Occipital lobe (tissue), 2 donors: Measurements from ENCODE around the gene SND1. TPM values are rescaled to one million over a fixed set of nuclear protein-coding genes. Genes with fewer than 3 reads are reported as not detected.

Experiments
- DNase-seq: peaks from one replicate; lab custom pipeline; 2025; lab: John Stamatoyannopoulos, UW
- total RNA-seq: library from RNA; depleted of rRNA; stranded (reverse); fragments of >200 nt; gene quantifications from one replicate; pipeline ENCODE4 v1.2.3, GENCODE V29; 2014

Gene SND1
- total RNA-seq, 1 donor from 2014 or later = 65.8 TPM

DNA sequence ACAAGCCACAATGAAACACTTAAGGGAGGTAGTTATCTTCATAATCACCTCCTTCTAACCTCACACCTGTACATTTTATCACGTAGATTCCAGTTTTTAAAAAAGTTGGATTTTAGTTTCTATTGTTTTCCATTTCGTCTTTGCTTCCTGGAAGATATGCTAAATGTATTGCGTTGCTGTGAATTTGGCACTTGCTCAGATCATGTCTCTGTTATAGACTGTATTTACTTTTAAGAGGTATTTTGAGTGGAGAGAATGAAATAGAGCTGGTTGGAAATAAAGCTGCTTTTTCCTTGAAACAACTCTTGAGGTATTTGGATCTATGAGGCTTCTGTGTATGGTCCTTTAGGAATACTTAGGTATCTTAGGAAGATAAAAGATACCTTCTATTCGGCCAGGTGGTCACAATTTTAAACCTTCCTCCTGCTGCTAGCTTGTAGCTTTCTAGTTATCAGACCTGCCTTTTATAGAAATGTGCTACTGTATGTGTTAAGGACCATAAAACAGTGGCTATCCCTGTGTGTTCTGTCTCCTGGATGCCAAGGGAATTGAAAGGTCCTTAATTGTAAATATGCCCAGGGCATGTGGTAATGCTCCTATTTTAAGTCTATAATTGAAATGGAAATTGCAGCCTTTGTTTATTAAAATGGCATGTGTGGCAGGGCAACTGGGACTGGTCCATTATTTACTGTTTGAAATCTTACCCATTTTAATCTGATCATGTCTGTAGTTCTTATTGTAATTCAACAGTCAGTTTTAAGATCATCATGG is 147.7 kb downstream of the SND1 start:
- no peak for DNase-seq

DNA sequence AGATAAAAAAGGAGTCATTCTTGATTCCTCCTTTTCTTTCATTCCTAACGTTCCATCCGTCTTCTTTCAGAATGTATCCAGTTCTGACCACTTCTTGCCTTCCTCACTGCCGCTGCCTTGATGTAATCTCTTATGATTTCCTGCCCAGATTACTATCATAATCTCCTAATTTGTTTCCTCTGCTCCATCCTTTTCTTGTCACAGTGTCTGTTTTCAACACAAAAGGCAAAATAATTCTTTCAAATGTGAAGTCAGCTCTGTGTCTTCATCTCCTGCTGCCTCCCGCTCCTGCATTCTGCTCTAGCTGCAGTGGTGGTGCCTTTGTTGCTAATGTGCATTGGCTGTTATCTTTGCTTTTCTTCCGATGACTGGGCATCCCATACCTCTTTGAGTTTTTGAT is 150.9 kb downstream of the SND1 start:
- DNase-seq = no peak

DNA sequence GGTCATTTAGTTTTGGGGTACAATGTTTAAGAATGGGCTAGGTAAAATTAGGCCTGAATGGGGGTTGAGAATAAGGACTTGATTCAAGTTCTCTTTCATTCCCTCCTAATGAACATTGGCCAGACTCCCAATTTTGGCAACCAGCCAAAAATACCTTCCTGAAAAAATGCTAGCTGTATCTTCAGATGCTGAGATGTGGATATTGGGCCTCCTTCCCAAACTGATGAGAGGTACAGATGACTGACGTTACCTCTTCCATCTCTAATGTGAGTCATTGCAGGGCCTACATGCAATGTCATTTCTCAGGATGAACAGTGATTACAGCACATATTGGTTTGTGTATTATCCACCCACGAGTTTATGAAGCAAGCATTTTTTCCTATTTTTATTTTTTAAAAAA is 151.6 kb downstream of the SND1 start:
- DNase-seq = no peak

DNA sequence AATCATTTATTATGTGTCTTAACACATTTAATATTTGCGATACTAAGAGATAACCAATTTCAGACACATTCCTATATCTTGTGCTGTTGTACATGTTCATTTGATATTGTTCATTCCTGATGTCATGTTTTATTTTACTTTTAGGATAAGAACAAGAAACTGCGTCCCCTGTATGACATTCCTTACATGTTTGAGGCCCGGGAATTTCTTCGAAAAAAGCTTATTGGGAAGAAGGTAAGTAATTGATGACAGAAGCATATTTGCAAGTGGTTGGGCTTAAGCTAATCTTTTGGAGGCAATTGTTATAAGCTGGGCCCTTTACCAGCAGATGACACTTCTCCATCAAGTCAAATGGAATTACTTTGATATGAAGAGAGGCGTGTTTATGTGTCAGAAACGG is 155.3 kb downstream of the SND1 start:
- no peak for DNase-seq

DNA sequence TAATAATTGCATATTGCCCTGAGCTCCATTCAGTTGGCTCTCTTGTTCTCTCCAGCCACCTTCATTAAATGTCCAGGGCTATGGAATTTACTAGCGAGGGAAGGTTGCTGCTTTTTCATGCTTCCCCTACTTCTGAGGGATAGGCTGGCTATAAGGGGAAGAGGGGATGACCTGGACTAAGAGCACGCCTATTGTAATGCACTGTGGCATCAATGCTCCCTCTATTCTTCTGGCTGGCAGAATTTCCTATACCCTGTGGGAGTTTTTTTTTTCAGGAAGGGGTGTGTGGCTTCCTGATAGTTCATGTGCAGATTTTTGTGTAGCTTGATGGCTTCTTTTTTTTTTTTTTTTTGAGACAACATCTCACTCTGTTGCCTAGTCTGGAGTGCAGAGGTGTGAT is 155.8 kb downstream of the SND1 start:
- no peak for DNase-seq

DNA sequence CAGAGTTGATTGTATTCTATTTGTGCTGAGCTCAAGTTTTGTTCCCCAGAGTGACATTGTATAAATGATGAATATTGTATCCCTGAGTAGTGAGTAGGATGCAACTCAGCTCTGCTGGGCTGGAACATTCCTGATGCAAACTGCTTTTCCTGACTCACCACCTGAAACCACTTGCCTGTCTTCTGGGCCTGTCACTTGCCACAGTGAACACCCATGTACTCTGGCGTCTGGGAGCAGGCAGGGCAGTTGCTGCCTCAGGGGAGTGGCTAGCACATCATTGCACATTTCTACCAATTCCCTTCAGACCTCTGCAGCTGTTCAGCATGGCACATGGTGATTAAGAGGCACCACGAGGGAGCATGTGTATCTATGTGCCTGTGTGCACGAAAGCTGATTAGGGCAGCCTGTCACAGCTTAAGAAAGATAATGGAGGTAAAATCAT is 157.3 kb downstream of the SND1 start:
- peak; percentile 44 for DNase-seq

DNA sequence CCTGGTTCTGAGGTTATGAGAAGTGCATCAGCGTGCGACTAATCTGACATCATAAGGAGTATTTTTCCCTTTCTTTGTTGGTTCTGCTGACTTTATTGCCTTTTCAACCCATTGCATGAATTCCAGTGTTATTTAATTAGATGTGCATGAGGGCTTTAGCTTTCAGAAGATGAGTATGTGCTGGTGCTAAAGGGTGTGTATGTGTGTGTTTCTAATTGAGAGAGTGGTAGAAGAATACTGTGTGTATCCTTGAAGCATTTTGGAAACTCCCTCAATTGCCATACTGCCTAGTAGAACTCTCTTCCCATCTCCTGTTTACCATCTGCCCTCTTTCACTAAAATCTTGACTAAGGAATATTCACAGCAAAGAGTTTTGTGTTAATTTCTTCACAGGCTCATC is 158.1 kb downstream of the SND1 start:
- no peak for DNase-seq

DNA sequence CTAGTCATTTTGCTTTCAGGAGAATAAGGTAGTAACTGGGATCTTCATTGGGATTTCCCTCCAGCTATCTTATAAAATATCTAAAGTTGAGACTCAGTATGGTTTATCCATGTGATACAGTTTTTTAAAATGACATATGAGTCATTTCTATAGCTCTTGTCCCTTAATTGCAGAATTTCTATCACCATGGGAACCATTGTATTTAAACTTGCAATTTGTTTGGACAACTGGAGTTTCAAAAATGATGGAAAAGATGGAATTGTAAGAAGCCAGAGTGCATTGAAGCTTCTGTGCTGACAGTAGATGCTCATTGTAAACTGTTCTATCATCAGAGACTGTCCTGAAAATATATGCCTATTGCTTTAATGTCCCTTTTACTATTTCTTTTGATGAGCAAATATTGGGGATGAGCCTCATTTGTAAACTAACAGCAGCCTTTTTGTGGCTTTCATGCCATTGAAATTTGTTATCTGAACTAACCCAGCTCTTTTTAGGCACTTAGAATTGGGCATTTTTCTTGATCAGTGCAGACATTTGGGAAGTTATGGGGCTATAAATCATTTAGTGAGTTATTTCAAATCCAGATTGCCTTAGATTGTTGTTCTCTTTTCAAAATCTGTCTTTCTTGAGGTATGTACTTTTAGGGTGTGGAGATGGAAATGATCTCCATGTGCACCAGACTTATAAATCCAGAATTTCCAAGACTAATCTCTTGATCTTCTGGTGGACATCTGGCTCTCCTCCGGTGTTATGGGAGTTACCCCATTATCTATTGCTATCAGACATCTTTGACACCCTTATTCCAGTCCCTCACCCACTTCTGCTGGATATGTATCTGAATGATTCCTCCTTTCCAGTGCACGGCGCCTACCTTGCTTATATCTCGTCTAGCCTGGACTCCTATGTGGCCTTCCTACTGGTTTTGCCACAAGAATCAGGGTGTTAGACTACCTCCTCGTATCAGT is 159.0 kb downstream of the SND1 start:
- DNase-seq = no peak

DNA sequence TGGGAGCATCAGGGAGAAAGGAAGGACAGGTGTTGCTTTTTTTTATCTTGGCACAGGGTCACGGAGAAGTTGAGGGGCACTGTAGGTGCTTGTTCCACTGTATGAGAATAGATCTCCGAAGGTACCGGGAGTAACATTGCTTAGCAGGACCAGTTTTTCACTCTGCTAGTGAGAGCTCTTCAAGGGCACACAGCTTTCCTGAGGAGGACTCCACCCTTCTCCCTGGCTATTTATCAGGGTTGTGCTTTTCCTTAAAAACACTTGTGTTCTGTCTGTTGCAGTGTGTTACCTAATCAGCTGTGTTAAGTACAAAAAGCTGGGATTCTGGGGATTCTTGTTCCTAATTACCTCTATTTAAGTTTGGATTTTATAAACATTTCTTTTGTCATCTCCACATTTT is 160.5 kb downstream of the SND1 start:
- DNase-seq = no peak

DNA sequence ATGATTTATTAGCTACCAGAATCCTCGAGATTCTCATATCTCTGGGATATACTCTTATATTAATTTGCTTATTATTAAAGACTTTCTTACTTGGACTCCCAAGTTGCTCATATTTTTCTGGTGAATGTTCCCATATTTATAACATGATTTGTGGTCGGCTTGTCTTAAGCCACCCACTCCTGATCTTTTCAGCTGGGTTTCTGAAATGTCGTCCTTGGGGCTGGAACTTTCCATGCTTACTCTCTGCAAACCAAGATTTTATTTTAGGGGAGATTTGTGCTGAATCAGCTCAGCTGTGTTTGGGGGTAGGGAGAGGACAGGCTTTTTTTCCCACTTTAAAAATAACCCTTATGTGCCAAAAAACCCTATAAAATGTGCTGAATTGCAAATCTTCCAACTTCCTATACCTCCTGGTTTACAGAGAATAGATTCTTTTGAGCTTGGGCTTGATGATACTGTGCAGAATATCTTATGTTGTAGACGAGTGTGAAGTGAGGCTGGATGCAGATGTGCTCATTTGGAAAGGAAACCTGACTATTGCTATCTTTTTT is 162.1 kb downstream of the SND1 start:
- DNase-seq = no peak

DNA sequence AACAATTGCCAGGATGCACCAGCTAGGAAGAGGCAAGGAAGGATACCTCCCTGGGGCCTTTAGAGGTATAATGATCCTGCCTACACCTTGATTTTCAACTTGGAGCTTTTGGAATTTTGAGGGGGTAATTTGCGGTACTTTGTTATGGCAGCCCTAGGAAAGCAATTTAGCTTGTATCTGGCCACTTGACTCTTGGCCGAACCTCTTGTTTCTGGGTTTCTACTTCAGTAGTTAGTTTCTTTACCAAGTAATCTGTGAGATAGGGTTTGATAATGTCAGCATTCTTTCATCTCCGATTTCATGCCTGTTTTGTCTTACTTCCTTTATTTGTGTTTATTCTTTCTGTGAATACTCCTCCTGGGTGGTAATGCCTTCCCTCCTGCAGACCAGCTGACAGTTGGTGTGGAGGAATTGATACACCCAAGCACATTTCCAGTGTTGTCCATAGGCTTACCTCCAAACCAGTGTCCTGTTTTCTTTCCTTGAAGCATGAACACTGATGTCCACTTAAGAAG is 163.7 kb downstream of the SND1 start:
- no peak for DNase-seq

DNA sequence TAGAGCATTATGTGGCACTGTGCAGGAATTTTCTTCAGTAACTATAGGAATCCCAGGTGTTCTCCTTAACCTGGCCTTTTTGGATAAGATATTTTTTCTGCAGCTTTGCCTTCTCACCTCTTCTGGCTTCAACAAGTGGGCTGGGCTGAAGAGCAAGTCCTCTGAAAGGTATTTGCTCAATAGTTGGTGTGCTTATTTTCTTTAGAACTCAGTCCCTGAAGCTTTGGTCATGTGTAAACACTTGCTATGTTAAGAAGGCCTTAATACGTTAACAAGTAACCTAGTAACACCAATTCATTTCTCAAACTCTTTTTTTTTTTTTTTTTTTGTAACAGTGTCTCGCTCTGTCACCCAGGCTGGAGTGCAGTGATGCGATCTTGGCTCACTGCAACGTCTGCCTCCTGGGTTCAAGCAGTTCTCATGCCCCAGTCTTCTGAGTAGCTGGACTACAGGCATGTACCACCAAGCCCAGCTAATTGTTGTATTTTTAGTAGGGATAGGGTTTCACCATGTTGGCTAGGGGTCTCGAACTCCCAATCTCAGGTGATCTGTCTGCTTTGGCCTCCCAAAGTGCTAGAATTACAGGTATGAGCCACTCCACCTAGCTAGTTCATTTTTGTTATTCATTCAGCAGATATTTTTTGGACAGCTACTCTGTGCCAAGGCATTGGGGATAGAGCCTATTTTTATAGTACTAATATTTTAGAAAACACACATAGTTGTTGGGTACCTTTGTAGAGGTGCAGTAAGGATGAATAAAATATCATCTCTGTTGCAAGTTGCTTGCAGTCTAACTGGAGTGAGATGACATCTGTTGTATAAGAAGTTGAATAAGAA is 164.6 kb downstream of the SND1 start:
- DNase-seq = no peak

DNA sequence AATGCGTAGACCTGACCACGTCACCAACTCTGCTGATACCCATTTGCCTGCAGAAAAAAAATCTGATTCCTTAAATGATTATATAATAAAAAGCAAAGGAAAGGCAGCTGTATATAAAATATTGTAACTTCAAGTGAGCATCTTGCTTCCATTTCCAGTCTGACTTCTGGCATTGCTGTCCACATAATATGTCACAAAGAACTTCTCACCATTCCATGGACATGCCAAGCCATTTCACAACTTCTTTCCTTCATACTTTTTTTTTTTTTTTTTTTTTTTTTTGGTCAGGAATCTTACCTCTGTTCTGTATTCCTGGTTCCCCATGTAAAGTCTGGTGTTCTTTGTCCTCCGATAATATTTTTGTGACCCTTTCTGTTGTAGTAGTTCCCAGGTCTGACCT is 165.5 kb downstream of the SND1 start:
- no peak for DNase-seq

DNA sequence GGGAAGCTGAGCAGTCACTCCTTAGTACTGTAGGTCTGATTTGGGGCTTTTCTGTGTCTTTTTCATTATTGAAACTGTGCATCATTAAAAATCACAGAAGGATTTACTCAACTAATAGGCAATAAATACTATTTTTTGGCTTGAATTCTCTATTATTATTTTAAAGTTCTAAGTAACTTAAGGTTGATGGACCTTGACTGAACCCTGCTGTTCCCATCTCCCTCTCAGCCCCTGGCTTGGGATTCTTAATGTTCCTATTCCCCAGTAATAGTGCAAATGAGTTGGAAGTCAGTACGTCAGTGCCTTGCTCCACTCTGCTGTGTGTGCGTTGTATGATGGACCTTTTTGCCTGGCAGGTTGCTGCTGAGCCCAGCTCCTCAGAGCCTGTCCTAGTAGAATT is 166.3 kb downstream of the SND1 start:
- DNase-seq = no peak

DNA sequence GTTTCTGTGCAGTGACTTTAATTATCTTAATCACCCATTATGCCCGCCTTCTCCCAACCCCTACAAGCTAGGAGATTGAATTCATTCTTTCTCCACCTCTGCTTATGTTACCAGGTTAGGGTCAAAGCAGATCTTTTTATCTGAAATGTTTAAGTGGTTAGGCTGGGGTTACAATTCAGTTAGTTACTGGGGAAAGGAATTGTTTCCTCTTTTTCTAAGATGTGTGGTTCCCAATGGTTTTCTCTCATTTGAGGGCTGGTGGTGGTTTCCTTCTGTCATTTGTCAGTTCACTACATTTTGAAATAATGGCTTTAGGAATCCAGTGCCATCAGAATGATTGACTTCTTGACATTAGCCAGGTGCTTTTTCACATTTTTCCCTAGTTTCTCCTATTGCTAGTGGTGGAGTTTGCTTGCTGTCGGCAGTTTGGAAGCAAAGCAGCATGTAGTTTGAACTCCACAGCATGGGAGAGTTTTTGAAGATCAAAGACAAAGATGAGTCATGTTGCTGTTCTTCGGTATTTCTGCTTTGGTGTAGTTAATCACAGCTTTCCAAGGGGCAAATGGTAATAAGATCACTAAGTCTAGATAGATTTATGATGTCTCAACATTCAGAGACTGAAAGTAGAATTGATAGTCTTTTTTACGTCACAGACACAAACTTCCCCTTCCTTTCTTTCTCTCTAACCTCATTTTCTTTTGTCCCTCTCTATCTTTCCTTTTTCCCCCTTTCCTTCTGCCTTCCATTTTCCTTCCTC is 168.2 kb downstream of the SND1 start:
- DNase-seq = no peak

DNA sequence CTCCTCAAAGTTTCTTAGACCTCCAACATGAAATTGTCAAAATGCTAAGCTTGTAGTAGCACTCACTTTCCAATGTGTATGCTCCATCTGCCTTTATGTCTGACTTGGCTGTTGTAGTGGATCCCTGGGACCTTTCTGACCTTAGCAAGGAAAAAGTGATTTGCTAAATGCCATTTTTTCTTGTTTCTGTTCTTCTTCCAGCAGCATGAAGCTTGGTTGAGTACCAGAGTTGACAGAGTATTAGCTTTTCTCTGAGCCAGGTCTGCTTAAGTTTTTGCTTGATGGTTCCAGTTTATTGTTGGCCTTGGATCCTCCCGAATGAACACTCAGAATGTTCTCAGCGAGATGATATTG is 168.7 kb downstream of the SND1 start:
- no peak for DNase-seq

DNA sequence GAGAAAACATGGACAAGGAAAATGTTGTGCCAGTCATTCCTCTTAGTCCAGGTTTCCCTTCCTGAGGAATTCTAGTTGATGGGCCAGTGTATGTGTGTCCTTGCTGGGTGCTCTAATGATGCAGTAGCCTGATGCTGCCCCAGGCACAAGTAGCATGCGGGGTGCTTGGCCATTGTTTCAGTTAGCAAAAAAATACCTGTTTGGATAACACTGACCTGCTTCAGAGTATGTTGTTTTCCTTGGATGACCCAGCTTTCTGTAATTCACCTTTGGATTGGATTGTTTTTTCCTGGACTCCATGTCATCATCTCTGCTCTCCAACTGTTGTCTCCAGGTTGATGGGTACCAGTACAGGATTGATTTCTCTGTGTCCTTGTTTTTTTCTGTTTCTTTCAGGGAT is 169.2 kb downstream of the SND1 start:
- DNase-seq = no peak

DNA sequence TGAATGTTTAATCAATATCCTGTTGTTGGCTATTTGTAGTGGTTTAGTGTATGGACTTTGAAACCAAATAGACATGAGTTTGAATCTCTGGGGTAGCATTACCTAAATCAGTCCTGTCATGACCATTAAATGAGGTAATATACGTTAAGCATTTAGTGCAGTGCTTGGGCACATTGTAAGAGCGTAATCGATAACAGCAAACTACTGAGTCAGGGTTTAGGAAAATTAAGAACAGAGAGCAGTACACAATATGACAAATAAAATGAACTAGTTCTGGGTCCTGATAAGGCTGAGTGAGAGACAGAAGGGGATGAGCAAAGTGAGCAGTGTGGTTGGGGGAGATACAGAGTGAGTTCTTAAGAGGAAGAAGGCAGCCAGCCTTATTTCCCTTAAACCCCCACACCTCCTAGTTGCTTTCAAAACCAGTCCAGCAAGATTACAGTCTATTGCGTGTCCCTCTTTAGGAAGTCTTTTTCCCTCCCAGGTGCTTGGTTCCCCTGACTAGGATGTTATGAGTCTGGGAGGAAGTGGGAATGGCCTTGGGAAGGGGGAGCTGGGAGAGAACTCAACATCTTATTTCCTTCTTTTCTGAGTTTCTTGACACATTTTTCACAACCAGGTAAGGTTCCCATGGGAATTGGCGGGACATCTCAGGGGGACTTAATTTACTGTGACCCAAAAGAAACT is 171.0 kb downstream of the SND1 start:
- DNase-seq = no peak

DNA sequence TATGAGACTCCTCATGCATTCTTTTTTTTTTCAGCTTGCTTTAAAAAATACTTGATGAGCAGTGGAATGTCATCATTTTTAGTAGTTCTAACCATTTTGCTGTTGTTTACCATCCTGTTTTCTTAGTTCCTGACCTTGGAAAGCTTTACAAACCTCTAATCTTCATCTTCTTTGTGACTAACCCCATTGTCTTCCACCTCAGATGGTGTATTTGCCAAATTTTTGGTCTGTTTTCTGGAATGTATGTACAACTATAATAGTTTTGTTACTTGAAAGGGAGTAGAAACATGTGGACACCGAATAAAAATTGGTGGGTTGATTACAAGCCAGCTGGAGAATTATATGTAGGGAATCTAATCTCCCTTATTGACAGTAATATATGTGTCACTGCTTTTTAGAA is 172.7 kb downstream of the SND1 start:
- no peak for DNase-seq
